Stimulated activated CD4-positive, alpha-beta T cell treated with anti-CD3 and anti-CD28 coated beads, Interleukin-15, amount 100 ng/mL, for 1 hour (primary cell): Measurements from ENCODE around the gene MYH8.

ENCODE experiments used
- DNase-seq, 2 donors: peaks; one replicate each; pipeline ENCODE4 v3.0.0-alpha.2; 2020; ENCODE audit warnings: low read depth in 1 of 2, low spot score in 1 of 2

The MYH8 gene

GRCh38 chr17:10421900-10422542 lies at the start of gene MYH8:
TSS of gene MYH8 (minus strand) at chr17:10421950. CDS start at chr17:10420227, 1,723 bp downstream.
- DNase-seq = no peak

DNA sequence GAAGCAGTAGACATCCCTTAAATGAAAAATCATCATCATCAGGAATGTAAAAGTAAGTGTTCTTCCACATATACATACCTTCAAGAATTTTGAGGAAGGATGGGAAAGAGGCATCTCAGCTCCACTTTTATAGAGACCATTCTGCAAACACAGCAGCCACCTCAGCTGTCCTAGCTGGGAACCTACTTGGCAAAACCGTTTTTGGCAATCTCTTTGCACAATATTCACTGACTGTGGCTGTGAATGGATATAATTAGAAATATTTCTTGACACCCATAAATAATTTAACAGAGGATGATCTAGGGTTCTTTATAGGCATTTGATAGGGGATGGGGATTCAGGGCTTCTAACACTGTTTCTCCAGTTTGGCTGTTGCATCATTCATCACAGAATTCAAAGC lies 47.7 kb upstream of the MYH8 start, which contains the start of gene MYH4:
Gene MYH4, minus strand, starts transcription at position 101 of the 400 bp plus-strand sequence. CDS start 2,814 bp downstream, outside the sequence.
- no peak for DNase-seq

DNA sequence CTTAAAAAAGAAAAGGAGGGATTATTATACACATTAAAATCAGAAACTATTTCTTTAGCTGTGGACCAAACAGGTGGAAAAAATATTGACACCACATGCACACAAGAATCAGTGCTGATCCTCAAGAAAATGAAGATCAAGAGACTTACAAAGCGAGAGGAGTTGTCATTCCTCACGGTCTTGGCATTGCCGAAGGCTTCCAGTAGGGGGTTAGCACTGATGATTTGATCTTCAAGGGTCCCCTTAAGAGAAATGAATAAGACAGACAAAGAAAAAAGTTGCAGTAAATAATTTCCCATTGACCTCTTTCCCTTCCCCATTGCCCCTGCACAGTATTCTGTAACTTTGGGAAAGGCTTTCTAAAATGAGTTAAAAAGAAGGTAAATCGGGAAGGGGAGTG lies 41.7 kb upstream of the MYH8 start:
- DNase-seq = no peak

GRCh38 chr17:10460062-10460461 lies 38.3 kb upstream of the MYH8 start:
- no peak for DNase-seq

GRCh38 chr17:10458701-10459100 lies 37.0 kb upstream of the MYH8 start:
- no peak for DNase-seq

DNA sequence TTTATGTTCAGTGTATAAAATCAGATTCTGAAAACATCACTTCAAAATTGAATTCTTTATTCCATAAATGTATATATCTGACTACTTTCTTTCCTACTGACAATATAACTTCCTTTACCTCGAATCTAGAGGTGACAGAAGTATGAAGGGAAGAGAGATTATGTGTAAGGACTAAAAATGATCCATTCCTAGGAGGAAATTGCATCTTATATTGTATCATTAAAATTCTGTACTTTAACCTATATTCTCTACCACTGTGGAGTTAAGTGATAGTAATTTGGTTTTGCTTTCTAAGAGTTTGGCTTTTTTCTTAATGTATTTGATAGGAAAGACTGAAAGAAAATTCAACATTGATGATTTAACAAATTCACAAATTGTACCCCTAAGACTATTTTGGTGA lies 36.2 kb upstream of the MYH8 start:
- no peak for DNase-seq

DNA sequence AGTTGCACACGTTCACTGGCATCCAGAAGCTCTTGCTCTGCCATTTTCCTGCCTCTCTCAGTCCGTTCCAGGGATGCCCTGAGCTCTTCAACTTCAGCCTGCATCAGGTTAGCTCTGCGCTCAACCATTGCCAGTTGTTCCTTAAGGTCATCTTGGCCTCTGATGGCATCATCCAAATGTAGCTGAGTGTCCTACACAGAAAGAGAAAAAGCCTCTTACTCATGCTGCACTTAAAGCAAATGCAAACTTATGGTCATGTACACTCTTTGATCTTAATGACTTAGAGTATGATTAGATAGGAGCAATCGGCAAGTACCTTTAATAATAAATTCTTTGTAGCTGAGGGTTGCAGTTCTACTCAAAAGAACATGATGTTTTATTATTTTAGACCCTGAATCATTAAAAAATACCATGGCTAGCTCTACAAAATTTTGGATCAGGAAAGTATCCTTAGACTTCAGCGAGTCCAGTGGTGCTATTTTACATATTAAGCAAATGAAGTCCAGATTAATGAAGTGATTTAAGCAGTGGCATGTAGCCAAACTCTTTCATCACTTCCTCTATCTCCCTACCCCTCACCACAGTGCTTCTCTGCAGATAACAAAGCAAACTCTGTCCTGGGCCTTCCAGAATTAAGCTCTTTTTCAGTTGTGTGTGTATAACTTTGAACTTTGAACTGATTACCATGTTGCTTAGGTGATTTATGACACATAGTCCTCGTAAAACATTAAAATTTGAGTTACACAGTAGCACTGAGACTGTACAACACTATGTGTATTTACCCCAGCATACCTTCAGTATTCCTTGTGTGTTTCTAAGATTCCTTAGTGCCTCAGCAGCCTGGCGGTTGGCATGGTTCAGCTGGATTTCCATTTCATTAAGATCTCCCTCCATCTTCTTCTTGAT lies 25.5 kb upstream of the MYH8 start:
- DNase-seq = no peak

GRCh38 chr17:10439816-10440215 lies 18.1 kb upstream of the MYH8 start:
- DNase-seq = no peak

DNA sequence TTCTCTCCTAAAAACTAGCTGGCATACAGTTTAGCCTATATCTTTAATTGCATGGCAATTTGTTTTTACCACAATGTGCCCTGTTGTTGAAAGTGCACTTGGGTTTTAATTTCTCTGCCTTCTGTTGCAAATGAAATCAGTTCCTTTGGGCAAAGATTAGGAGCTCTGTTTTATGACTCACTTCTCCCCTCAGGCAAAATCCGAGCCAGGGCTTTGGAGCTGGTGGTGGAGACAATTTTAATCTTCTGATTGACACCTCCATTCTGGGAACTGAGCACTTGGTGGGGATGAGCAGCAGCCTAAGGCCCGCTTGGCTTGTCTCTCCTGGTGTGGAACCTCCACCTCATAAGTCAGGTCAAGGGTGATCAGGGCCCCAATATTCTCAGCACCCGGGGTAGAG lies 13.3 kb upstream of the MYH8 start:
- no peak for DNase-seq

- no peak for DNase-seq
Observed at GRCh38 chr17:10429421-10430045, 7.8 kb upstream of the MYH8 start.

- no peak for DNase-seq
Observed at GRCh38 chr17:10428781-10429180, 7.0 kb upstream of the MYH8 start.

- no peak for DNase-seq
Observed at GRCh38 chr17:10421211-10421610, 539 bp downstream of the MYH8 start.

GRCh38 chr17:10420811-10421210 lies 939 bp downstream of the MYH8 start:
- no peak for DNase-seq

DNA sequence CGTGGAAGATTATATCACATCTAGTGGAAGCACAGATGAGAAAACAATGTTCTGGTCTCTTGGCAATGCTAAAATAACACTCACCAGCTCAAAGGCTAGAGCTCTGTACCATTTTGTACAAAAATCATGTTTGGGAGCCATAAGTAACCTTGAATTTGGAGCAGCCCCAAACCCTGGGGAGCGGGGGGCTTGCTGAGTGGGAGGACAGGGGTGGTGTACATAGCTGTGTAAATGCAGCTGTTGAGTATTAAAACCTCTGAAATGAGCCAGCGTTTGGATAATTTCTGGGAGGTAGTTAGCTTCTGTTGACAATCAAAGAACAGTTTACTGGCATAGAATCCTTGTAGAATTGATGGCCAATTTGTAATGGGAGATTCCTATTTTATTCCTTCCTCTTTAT lies 4.3 kb downstream of the MYH8 start:
- no peak for DNase-seq

DNA sequence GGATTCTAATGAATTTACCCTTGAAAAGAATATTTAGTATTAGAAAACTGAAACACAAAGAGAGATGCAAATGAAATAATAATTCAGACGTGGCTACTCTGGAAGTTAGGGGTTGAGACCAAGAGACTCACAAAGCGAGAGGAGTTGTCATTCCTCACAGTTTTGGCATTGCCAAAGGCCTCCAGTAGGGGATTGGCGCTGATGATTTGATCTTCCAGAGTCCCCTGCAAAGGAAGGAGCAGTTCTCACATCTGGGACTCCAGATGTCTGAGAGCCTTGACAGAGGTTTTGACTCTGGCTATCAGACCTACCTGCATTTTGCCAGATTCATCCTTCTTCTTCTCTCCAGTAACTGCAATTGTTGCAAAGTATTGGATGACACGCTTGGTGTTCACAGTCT lies 6.6 kb downstream of the MYH8 start:
- DNase-seq = no peak

GRCh38 chr17:10403589-10403988 lies 18.2 kb downstream of the MYH8 start:
- no peak for DNase-seq

- DNase-seq = no peak
Observed at GRCh38 chr17:10398352-10398751, 23.4 kb downstream of the MYH8 start.

DNA sequence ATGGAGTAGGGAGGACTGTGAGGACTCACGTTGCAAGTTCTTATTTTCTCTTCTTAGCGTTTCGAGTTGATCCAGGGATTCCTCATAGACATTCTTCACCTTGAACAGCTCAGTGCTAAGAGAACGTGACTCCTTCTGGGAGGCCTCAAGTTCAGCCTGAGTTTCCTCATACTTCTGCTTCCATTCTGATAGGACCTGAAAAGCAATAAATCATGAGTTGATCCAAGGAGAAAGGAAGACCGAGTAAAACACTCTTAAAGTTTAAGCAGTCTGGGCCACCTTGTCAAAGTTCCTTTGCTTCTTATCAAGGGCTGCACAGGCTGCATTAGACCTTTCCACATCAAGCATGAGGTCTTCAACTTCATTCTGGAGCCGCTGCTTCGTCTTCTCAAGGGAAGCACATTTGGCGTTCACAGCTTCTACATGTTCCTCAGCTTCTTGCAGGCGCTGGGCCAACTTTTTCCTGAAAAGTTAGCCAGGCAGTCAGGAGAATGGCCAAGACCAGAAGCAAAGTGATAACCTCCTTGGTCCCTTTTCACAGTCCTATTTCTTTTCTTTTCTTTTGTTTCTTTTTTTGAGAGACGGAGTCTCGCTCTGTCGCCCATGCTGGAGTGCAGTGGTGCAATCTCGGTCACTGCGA lies 25.1 kb downstream of the MYH8 start:
- DNase-seq = no peak

DNA sequence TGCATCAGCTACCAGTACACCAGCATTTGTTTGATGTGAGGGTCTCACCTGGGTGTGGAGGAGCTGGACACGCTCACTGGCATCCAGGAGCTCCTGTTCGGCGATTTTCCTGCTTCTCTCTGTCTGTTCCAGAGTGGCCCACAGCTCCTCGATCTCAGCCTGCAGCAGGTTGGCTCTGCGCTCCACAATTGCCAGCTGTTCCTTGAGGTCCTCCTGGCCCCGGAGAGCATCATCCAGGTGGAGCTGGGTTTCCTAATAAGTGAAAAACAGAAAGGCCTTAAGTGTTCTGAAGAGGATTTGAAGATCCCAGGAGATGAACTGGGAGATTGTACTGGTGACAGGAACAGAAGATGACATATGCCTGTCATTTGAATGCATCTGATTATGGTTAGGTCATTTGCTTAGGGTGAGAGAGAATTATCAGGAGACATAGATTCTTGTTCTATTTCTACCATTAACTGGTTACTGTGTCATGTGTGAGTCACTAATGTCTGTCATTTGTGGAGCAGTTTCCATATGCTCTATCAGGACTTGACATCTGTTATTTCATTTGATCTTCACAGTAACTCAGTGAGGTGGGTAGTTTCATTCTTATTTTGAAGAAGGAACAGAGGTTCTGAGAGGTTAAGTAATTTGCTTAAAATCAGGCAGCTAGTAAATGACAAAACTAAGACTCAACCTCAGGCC lies 27.4 kb downstream of the MYH8 start:
- no peak for DNase-seq

- no peak for DNase-seq
Observed at GRCh38 chr17:10392880-10393279, 28.9 kb downstream of the MYH8 start.

GRCh38 chr17:10385871-10386270 lies 35.9 kb downstream of the MYH8 start:
- no peak for DNase-seq
